Renal cortical epithelial cell (primary cell): ENCODE results near the gene PSMD13. TPM values are rescaled to one million over a fixed set of nuclear protein-coding genes. Genes with fewer than 3 reads are reported as not detected.

Experiments
- DNase-seq: peaks from one replicate; pipeline ENCODE4 v3.0.0-alpha.2; 2011; ENCODE audit warnings: low read depth
- total RNA-seq: library from RNA; depleted of rRNA; stranded (reverse); fragments of >200 nt; gene quantifications from 2 replicates; pipeline ENCODE4 v1.2.3, GENCODE V29; 2014

Gene PSMD13
- total RNA-seq, 1 donor from 2014 or later = 74.2 TPM

GRCh38 chr11:287821-288477 is 51.2 kb downstream of the PSMD13 start:
- no peak for DNase-seq

DNA sequence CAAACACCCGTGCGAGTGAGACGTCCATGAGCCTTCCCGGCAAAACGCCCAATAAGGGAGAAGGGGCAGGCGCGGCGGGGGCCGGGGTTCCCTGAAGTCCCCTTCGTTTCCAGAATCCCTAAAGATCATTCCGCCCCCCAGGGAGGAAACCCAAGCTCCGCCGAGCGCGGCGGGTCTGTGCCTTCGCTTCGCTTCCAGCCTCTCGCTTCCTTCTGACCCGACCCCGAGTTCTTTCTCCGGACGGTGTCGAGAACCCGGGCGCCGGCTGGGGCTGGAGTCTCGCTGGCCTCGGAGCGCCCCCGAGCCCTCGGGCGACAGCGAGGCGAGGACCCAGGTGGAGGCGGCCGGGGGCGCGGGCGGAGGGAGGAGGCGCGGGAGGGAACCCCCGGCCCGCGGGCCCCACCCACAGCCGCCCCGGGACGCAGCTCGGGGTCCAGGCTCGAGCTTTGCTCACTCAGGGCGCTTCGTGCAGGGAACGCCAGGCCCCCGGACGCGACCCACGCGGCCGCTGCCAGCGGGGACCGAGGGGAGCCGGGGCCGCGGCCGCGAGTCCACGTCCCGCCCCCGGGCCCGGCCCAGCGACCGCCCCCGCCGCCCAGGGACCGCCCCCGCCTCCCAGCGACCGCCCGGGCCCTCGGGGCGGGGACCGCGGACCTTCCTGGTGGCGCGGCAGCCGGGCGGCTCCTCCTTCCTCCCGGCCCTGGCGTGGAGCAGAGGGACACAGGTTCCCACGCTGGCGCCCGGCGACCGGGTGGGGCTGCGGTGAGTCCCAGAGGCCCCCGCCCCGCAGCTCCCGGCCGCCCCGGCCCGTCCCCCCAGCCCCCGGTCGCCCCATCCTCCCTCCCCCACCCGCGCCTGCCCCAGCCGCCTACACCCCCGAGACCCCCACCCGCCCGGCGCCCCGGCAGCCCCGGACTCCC is 52.0 kb downstream of the PSMD13 start, which contains the start of gene PGGHG:
PGGHG (plus strand) TSS at position 649 of the 920 bp plus-strand sequence. CDS start 691 bp downstream, outside the sequence.
- DNase-seq = no peak

- DNase-seq = no peak
Measured at GRCh38 chr11:289398-289711, 52.6 kb downstream of the PSMD13 start.

DNA sequence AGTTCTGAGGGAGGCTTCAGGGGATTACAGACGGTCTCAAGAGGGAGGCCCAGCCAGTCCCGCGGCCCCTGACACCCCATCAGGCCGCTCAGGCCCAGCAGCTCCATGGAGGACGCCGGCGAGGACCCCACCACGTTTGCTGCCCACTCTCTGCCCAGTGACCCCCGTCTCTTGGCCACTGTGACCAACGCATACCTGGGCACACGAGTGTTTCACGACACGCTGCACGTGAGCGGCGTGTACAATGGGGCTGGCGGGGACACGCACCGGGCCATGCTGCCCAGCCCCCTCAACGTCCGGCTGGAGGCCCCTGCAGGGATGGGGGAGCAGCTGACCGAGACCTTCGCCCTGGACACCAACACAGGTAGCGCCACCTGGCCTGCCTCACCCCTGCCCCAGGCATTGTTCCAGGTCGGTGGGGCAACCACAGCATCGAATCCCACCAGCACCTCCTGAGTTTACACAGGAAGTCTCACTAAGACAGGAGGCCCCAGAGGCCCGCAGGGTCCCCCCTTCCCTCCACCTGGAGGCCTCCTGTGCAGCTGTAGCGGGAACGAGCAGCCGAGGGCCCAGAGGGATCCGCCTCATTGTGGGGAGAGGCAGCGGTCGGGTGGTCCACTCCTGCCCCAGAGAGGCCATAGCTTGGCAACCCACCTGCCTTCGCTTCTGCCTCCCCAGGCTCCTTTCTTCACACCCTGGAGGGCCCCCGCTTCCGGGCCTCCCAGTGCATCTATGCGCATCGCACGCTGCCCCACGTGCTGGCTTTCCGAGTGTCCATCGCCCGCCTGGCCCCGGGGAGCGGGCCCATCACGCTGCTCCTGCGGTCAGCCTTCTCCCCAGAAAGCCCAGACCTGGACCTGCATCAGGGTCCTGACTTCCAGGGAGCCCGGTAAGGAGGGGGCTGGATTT is 53.2 kb downstream of the PSMD13 start:
- no peak for DNase-seq

- DNase-seq = no peak
Measured at GRCh38 chr11:290621-291231, 54.0 kb downstream of the PSMD13 start.

GRCh38 chr11:291281-292210 is 54.8 kb downstream of the PSMD13 start:
- no peak for DNase-seq

DNA sequence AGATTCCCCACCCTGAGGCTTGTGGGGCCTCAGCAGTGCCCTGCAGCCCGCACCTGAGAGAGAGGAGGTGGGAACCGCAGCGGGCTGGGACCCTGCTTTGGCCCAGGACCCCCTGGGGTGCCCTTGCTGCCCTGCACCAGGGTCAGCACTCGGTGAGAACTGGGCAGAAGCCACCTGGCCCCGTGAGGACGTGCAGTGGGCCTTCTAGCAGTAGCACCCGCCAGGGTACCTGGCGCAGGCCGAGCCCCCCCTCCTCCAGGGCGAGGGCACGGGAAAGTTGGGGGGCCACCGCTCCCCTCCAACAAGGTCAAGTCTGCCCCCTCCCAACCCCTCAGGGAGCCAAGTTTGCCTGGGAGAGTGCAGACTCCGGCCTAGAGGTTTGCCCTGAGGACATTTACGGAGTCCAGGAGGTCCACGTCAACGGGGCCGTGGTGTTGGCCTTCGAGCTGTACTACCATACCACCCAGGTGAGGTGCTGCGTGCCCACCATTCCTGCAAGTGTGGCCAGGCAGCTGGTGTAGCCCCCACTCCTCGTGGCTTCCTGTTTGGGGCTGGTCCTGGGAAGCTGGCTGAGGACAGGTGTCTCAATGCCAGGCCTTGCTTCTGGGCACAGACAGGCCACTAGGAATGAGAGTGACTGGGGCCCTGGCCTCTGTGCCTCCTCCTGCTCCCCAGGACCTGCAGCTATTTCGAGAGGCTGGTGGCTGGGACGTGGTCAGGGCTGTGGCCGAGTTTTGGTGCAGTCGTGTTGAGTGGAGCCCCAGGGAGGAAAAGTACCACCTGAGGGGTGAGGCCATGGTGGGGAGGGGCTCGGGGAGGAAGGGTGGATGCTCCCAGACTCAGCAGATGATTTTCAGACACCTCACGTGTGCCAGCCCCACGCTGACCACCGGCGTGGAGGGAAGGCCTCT is 55.7 kb downstream of the PSMD13 start:
- DNase-seq = no peak

- no peak for DNase-seq
Measured at GRCh38 chr11:293271-293851, 56.6 kb downstream of the PSMD13 start.

DNA sequence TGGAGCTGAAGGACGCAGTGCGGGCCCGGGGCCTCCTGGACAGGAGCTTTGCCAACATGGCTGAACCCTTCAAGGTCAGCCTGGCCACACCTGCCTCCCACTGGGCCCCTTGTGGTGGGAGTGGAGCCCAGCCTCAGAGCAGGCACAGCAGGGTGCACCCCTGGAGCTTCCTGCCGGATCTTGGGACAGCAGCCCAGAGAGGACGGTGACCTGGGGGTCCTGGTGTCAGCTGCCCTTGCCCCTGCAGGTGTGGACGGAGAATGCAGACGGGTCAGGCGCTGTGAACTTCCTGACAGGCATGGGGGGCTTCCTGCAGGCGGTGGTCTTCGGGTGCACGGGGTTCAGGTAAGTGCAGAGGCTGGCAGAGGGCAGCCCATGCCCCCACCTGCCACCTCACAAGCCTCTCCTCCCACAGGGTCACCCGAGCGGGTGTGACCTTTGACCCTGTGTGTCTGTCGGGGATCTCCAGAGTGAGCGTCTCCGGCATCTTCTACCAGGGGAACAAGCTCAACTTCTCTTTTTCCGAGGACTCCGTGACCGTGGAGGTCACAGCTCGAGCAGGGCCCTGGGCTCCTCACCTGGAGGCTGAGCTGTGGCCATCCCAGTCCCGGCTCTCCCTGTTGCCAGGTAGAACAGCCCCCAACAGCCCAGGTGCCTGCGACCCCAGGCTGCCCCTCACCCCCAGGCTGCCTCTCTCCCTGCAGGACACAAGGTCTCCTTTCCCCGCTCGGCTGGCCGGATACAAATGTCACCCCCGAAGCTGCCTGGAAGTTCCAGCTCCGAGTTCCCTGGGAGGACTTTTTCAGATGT is 57.3 kb downstream of the PSMD13 start:
- DNase-seq = no peak

GRCh38 chr11:294780-295179 is 58.0 kb downstream of the PSMD13 start:
- no peak for DNase-seq

DNA sequence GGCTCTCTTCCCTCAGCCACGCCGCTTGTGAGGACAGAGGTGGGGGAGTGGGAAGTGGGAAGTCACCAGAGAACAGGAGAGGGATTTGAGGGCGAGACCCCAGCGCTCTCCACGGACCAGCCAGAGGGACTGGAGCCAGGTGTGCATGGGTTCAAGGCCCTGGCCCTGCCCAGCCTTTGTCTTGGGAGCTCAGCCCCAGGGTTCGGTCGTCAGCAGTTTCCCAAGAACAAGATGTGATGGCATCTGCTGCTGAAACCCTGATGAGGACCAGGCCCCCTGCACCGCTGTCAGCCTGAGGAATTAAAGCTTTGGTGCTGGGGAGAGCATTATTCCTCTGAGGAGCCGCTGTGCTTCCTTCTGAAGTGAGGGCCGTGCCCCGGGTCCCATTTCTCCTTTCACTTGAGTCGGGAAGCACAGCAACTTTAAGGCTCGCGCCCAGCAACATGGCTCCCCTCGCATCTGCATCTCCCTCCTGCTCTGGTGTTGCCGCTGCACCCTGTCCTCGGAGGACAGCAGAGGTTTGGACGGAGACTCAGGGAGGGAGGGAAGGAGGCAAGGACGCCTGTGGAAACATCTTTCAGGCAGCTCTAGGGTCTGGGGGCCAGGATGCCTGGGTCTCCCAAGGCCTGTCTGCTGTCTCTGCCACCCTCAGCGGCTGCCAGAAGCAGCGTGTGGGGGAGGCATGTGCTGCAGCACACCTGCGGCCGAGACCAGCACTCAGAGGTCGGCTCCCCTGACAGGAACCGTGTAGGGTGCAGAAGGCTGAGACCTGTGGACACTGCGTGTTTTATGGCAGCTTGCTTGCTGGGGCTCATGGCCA is 58.8 kb downstream of the PSMD13 start:
- DNase-seq = no peak

- DNase-seq = no peak
Measured at GRCh38 chr11:296171-297050, 59.6 kb downstream of the PSMD13 start.

- no peak for DNase-seq
Measured at GRCh38 chr11:297051-297585, 60.3 kb downstream of the PSMD13 start.

- DNase-seq = no peak
Measured at GRCh38 chr11:297586-298405, 61.0 kb downstream of the PSMD13 start.

DNA sequence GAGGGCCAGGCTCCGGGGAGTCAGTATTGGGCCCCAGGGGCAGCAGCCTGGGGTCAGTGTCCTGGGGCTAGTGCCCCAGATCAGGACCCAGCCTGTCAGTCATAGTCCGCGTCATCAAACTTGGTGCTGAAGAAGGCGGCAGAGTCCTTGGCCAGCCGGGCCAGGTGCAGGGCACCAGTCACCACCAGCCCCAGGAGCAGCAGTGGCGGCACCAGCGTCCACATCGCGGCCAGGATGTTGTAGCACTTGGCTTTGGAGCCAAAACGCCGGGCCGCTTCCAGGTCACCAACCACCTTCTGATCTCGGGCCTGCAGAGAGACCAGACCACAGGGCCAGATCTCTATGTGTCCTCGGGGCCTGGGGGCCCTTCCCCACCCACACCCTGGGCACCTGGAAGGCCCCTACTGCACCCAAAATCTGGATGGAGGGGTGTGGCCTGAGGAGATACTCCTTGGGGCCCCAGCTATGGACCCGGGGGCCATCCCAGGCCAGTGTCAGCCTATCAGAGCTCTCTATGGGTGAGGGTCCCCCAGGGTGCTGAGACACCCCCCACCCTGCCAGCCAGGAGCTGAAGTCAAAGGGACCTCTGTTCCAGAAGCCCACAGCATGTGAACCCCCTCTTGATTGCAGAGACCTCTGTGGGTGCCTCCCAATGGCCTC is 61.8 kb downstream of the PSMD13 start:
- no peak for DNase-seq
